Stimulated activated CD4-positive, alpha-beta T cell treated with anti-CD3 and anti-CD28 coated beads, Interleukin-1b, Interleukin-23, amount 100 ng/mL, for 4 hours (primary cell): ENCODE results near the gene PTTG2.
"Not testable (repeated sequence)": the region's sequence is repeated elsewhere in the genome, so short reads cannot be mapped to it uniquely, and the experiment has no call there.

Source experiments
- DNase-seq, 2 donors: peaks; one replicate each; pipeline ENCODE4 v3.0.0-alpha.2; 2020; ENCODE audit warnings: low read depth in 2 of 2

The PTTG2 gene

GRCh38 chr4:37960098-37960497 lies at the start of gene PTTG2:
Gene PTTG2 (plus strand): TSS chr4:37960398. CDS start chr4:37960435, 37 bp downstream.
- no peak for DNase-seq

- DNase-seq, result no peak
These were observed 45.7 kb upstream of the PTTG2 start for GRCh38 chr4:37914539-37914938.

- no peak for DNase-seq
These were observed 42.8 kb upstream of the PTTG2 start for GRCh38 chr4:37917388-37917787.

- no peak for DNase-seq
These were observed 41.5 kb upstream of the PTTG2 start for GRCh38 chr4:37918653-37919052.

- DNase-seq, result no peak
These were observed 37.9 kb upstream of the PTTG2 start for GRCh38 chr4:37922328-37922727.

GRCh38 chr4:37923089-37923488 lies 37.1 kb upstream of the PTTG2 start:
- DNase-seq, result not testable (repeated sequence)

- DNase-seq, result no peak
These were observed 35.3 kb upstream of the PTTG2 start for GRCh38 chr4:37924946-37925345.

- no peak for DNase-seq
These were observed 32.8 kb upstream of the PTTG2 start for GRCh38 chr4:37927434-37927833.

- DNase-seq, result no peak
These were observed 31.5 kb upstream of the PTTG2 start for GRCh38 chr4:37928426-37929416.

- DNase-seq, result no peak
These were observed 26.1 kb upstream of the PTTG2 start for GRCh38 chr4:37934096-37934495.

GRCh38 chr4:37934609-37935008 lies 25.6 kb upstream of the PTTG2 start:
- DNase-seq, result no peak

- DNase-seq, result no peak
These were observed 25.2 kb upstream of the PTTG2 start for GRCh38 chr4:37935026-37935425.

- no peak for DNase-seq
These were observed 23.2 kb upstream of the PTTG2 start for GRCh38 chr4:37936889-37937498.

- no peak for DNase-seq
These were observed 22.0 kb upstream of the PTTG2 start for GRCh38 chr4:37938208-37938607.

GRCh38 chr4:37946503-37947179 lies 13.6 kb upstream of the PTTG2 start:
- DNase-seq, result no peak

- DNase-seq, result no peak
These were observed 11.7 kb upstream of the PTTG2 start for GRCh38 chr4:37948542-37948941.

GRCh38 chr4:37949636-37950426 lies 10.4 kb upstream of the PTTG2 start:
- DNase-seq, result no peak

GRCh38 chr4:37951461-37952352 lies 8.5 kb upstream of the PTTG2 start:
- no peak for DNase-seq

GRCh38 chr4:37953156-37953555 lies 7.0 kb upstream of the PTTG2 start:
- DNase-seq, result no peak

- no peak for DNase-seq
These were observed 6.4 kb upstream of the PTTG2 start for GRCh38 chr4:37953620-37954293.
